HG02623 (cell line): ENCODE results near the gene DNTT.

Source experiments
- ATAC-seq: cut with Tn5 transposase; IDR thresholded peaks from one replicate; pipeline ENCODE4 v1.9.1; 2021; ENCODE audit warnings: moderate library complexity; ENCODE audit not compliant: unreplicated experiment

DNTT gene

GRCh38 chr10:96341219-96342182, 37.3 kb downstream of the DNTT start:
- ATAC-seq, result no peak

GRCh38 chr10:96342402-96342801, 38.2 kb downstream of the DNTT start:
- no peak for ATAC-seq

- ATAC-seq, result no peak
These were observed 39.9 kb downstream of the DNTT start for GRCh38 chr10:96344178-96344577.

- ATAC-seq, result no peak
These were observed 41.0 kb downstream of the DNTT start for GRCh38 chr10:96345222-96345621.

- no peak for ATAC-seq
These were observed 42.1 kb downstream of the DNTT start for GRCh38 chr10:96346295-96346694.

- no peak for ATAC-seq
These were observed 47.8 kb downstream of the DNTT start for GRCh38 chr10:96352027-96352426.

- no peak for ATAC-seq
These were observed 48.3 kb downstream of the DNTT start for GRCh38 chr10:96352582-96352981.

- ATAC-seq, result no peak
These were observed 52.9 kb downstream of the DNTT start for GRCh38 chr10:96357038-96357620.

- ATAC-seq, result no peak
These were observed 54.8 kb downstream of the DNTT start, which contains the start of gene OPALIN for GRCh38 chr10:96358851-96359540. Gene OPALIN, minus strand, starts transcription at chr10:96359002. Its CDS starts 106 bp downstream, at chr10:96358896.

- no peak for ATAC-seq
These were observed 55.4 kb downstream of the DNTT start for GRCh38 chr10:96359616-96360015.

GRCh38 chr10:96360331-96360730, 56.1 kb downstream of the DNTT start:
- no peak for ATAC-seq

GRCh38 chr10:96360766-96361165, 56.5 kb downstream of the DNTT start:
- no peak for ATAC-seq

- ATAC-seq, result no peak
These were observed 61.3 kb downstream of the DNTT start for GRCh38 chr10:96365571-96365970.

GRCh38 chr10:96366508-96366907, 62.3 kb downstream of the DNTT start:
- ATAC-seq, result no peak

GRCh38 chr10:96367470-96367869, 63.2 kb downstream of the DNTT start:
- no peak for ATAC-seq

- ATAC-seq, result no peak
These were observed 64.7 kb downstream of the DNTT start for GRCh38 chr10:96368971-96369370.

GRCh38 chr10:96369890-96370583, 65.8 kb downstream of the DNTT start:
- ATAC-seq, result no peak

GRCh38 chr10:96370584-96371157, 66.4 kb downstream of the DNTT start:
- ATAC-seq, result no peak

- ATAC-seq, result no peak
These were observed 67.1 kb downstream of the DNTT start for GRCh38 chr10:96371356-96371755.

GRCh38 chr10:96374004-96374403, 69.8 kb downstream of the DNTT start:
- no peak for ATAC-seq

- ATAC-seq, result no peak
These were observed 70.4 kb downstream of the DNTT start for GRCh38 chr10:96374639-96374984.
